Measurements from ENCODE around the gene SPATS2L. TPM values are rescaled to one million over a fixed set of nuclear protein-coding genes. Genes with fewer than 3 reads are reported as not detected.

The SPATS2L gene
- total and polyA plus RNA-seq, 2 of the 13 experiments (the other 11 are each of a cell fraction or from before 2014, with no cell fraction given): 154 to 212 TPM

- TF ChIP-seq ATRX (CRISPR knock-in tag; IDR thresholded peaks at IDR 0.05; ENCODE audit: borderline replicate concordance) (no peak), ZNF280B (CRISPR knock-in tag; IDR thresholded peaks at IDR 0.05; ENCODE audit: borderline replicate concordance) (no peak), ZNF143 (CRISPR knock-in tag; IDR thresholded peaks at IDR 0.05) (peak; percentile 80), ZNF776 (CRISPR knock-in tag; IDR thresholded peaks at IDR 0.05) (no peak; the same call in 1 of the 2 replicates), MAFG (CRISPR knock-in tag; IDR thresholded peaks at IDR 0.05) (no peak), LBX2 (CRISPR knock-in tag; IDR thresholded peaks at IDR 0.05; ENCODE audit: borderline replicate concordance) (peak; percentile 32; the same call in 1 of the 2 replicates), PLSCR1 (CRISPR knock-in tag; IDR thresholded peaks at IDR 0.05; ENCODE audit: borderline replicate concordance) (no peak; the same call in 1 of the 2 replicates), MED8 (CRISPR knock-in tag; IDR thresholded peaks at IDR 0.05; ENCODE audit: insufficient replicate concordance) (no peak), ZNF276 (CRISPR knock-in tag; IDR thresholded peaks at IDR 0.05; ENCODE audit: low read depth) (peak; percentile 72; the same call in 1 of the 2 replicates), YEATS2 (CRISPR knock-in tag; IDR thresholded peaks at IDR 0.05; ENCODE audit: borderline replicate concordance) (peak; percentile 77), ZNF124 (CRISPR knock-in tag; IDR thresholded peaks at IDR 0.05) (peak; percentile 63), ZMAT3 (CRISPR knock-in tag; conservative IDR thresholded peaks at IDR 0.05) (peak; percentile 86), IRF9 (CRISPR knock-in tag; IDR thresholded peaks at IDR 0.05; ENCODE audit: borderline replicate concordance) (peak; percentile 96; the same call in 1 of the 2 replicates), MEF2D (CRISPR knock-in tag; IDR thresholded peaks at IDR 0.05) (0 out of 2 replicates have a peak, but pooled peaks have one; percentile 39), FOXA1 (IDR thresholded peaks at IDR 0.05) (no peak), FOXA1 (CRISPR knock-in tag; IDR thresholded peaks at IDR 0.05) (no peak), CHD2 (IDR thresholded peaks at IDR 0.05; ENCODE audit: low read depth, low read length) (peak; percentile 53), KDM2A (CRISPR knock-in tag; IDR thresholded peaks at IDR 0.05; ENCODE audit: borderline replicate concordance, low read depth) (peak; percentile 82; the same call in 1 of the 2 replicates), RCOR2 (CRISPR knock-in tag; IDR thresholded peaks at IDR 0.05) (no peak), THAP9 (CRISPR knock-in tag; IDR thresholded peaks at IDR 0.05; ENCODE audit: borderline replicate concordance) (0 out of 2 replicates have a peak, but pooled peaks have one; percentile 34)
These were observed 203.3 kb downstream of the SPATS2L start, which contains the start of gene KCTD18 (continued) for GRCh38 chr2:200509612-200510433.
